ENCODE measurements around the gene MMP1. TPM values are rescaled to one million over a fixed set of nuclear protein-coding genes. Genes with fewer than 3 reads are reported as not detected.

MMP1 gene
- total RNA-seq, 1 donor from 2014 or later, result not detected

DNA sequence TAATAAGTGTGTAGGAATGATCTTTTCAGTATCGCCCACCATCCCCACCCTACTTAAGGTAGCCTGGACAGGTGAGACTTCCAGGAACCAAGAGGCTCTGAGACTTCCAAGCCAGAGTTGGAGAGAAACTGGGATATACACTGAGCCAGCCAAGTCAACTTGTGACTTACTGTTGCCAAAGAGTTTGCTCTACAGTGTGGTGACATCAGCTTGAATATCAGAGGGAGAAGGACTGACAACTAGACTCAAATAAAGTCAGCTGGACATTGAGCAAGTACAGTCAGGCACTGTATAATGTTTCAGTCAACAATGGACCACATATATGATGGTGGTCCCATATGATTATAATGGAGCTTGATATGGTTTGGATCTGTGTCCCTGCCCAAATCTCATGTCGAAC lies 16.3 kb downstream of the MMP1 start:
- TF ChIP-seq, protein P1, sequence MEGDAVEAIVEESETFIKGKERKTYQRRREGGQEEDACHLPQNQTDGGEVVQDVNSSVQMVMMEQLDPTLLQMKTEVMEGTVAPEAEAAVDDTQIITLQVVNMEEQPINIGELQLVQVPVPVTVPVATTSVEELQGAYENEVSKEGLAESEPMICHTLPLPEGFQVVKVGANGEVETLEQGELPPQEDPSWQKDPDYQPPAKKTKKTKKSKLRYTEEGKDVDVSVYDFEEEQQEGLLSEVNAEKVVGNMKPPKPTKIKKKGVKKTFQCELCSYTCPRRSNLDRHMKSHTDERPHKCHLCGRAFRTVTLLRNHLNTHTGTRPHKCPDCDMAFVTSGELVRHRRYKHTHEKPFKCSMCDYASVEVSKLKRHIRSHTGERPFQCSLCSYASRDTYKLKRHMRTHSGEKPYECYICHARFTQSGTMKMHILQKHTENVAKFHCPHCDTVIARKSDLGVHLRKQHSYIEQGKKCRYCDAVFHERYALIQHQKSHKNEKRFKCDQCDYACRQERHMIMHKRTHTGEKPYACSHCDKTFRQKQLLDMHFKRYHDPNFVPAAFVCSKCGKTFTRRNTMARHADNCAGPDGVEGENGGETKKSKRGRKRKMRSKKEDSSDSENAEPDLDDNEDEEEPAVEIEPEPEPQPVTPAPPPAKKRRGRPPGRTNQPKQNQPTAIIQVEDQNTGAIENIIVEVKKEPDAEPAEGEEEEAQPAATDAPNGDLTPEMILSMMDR (IDR thresholded peaks at IDR 0.05; ENCODE audit: partially characterized antibody, unreplicated experiment), result no peak
- no peaks in the 10 kb centered on the region for H3K9me3 Mint-ChIP-seq (ENCODE audit: unreplicated experiment)
- no peaks in the 10 kb centered on the region for H3K4me1 Mint-ChIP-seq (ENCODE audit: low read depth, unreplicated experiment)
- no peaks in the 10 kb centered on the region for H3K27me3 Mint-ChIP-seq (ENCODE audit: unreplicated experiment)
- H3K36me3 Mint-ChIP-seq (ENCODE audit: unreplicated experiment), result no peaks in the 10 kb centered on the region
- no peak overlapping the region for H3K27ac Mint-ChIP-seq (ENCODE audit: unreplicated experiment)
- no peak overlapping the region for H3K4me3 Mint-ChIP-seq (ENCODE audit: unreplicated experiment)
- no peak for DNase-seq

DNA sequence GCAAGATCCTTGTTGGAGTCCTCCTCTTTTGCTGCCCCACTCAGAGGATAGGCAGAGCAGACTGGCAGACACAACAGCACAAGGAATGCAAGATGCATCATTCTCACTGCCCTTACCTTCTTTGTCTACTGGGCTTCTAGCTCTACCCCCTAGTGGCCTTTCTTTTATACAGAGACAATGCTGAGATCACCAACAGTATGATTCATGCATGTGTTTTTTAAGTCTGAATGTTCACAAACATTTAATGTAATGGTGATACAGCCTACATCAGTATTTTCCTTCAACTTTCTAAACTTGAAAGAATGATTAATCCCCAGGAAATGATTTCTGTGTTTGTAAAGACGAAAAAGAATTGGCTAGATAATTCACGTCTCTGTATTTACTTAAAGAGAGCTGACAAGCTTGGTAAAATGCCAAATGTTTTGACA lies 17.5 kb downstream of the MMP1 start, which contains the start of gene MMP10:
Gene MMP10, minus strand, starts transcription at position 138 of the 428 bp plus-strand sequence. Its CDS starts 37 bp downstream, at position 101.
- no peaks in the 10 kb centered on the region for H3K27me3 Mint-ChIP-seq (ENCODE audit: unreplicated experiment)

DNA sequence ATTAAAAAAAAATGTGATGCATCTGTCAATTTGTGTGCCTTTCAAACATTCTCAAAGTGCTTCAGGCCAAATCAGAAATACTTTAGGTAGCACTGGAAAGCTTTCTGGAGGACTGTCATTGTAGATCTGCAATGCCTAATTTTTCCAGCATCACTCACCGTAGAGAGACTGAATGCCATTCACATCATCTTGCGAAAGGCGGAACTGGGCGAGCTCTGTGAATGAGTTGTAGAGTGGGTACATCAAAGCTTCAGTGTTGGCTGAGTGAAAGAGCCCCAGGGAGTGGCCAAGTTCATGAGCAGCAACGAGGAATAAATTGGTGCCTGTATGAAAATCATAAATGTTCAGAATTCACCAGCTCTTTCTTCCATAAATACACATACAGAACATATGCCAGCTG lies 21.5 kb downstream of the MMP1 start:
- TF ChIP-seq, protein P1 (IDR thresholded peaks at IDR 0.05; ENCODE audit: partially characterized antibody, unreplicated experiment), result no peak
- H3K36me3 Mint-ChIP-seq (ENCODE audit: unreplicated experiment), result no peaks in the 10 kb centered on the region
- no peaks in the 10 kb centered on the region for H3K4me1 Mint-ChIP-seq (ENCODE audit: low read depth, unreplicated experiment)
- H3K9me3 Mint-ChIP-seq (ENCODE audit: unreplicated experiment), result no peaks in the 10 kb centered on the region
- no peak overlapping the region for H3K4me3 Mint-ChIP-seq (ENCODE audit: unreplicated experiment)
- H3K27me3 Mint-ChIP-seq (ENCODE audit: unreplicated experiment), result no peaks in the 10 kb centered on the region
- no peak overlapping the region for H3K27ac Mint-ChIP-seq (ENCODE audit: unreplicated experiment)
- DNase-seq, result no peak

More for the DNA sequence above, 17.5 kb downstream of the MMP1 start, which contains the start of gene MMP10:
- Mint-ChIP-seq H3K4me3 (ENCODE audit: unreplicated experiment) (no peak within 1 kb of the TSS), H3K27ac (ENCODE audit: unreplicated experiment) (no peak within 1 kb of the TSS), H3K4me1 (ENCODE audit: low read depth, unreplicated experiment) (no peaks in the 10 kb centered on the region), H3K36me3 (ENCODE audit: unreplicated experiment) (no peaks in the 10 kb centered on the region), H3K9me3 (ENCODE audit: unreplicated experiment) (no peaks in the 10 kb centered on the region)
- no peak for DNase-seq
- TF ChIP-seq, protein P1 (IDR thresholded peaks at IDR 0.05; ENCODE audit: partially characterized antibody, unreplicated experiment), result peak; percentile 44

DNA sequence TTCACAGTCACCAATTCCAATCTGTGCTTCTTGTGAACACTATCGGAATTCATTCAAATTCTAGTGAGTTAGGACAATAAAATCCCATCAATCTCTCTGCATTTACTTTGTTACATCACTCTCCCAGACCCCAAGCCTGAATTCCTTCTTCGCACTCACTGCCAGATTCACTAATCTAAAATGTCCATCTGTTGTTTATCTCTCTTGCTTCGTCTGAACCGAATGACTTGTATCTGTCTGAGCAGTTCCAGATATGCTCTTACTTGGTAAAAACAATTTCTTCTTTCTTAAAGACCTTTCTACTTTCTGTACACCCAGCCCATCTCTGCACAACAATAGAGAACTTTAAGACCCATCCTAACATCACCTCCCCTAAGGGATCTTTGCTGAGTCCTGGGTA lies 24.6 kb downstream of the MMP1 start:
- Mint-ChIP-seq H3K27me3 (ENCODE audit: unreplicated experiment) (no peaks in the 10 kb centered on the region), H3K4me1 (ENCODE audit: low read depth, unreplicated experiment) (no peaks in the 10 kb centered on the region), H3K27ac (ENCODE audit: unreplicated experiment) (no peak overlapping the region), H3K9me3 (ENCODE audit: unreplicated experiment) (peaks cover 1% of the 10 kb centered on the region), H3K36me3 (ENCODE audit: unreplicated experiment) (no peaks in the 10 kb centered on the region), H3K4me3 (ENCODE audit: unreplicated experiment) (no peak overlapping the region)
- TF ChIP-seq, protein P1 (IDR thresholded peaks at IDR 0.05; ENCODE audit: partially characterized antibody, unreplicated experiment), result no peak
- no peak for DNase-seq

DNA sequence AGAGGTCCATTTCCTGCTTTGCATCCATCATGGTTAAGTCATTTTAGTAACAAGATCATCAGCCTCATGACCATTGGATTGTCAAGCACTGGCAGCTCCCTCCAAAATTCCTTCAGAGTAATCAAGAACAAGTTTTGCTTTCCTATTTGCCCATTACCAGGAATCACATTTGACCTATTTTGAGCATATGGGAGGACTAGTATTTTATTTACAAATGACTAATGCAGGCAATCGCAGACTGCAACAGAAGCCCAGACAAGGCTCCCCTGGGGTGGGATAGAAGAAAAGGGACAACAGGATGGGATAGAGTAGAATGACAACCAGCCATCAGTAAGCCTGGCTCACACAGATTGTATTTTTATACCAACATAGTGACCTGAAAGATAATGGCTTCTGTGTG lies 26.6 kb downstream of the MMP1 start:
- no peaks in the 10 kb centered on the region for H3K36me3 Mint-ChIP-seq (ENCODE audit: unreplicated experiment)
- H3K27ac Mint-ChIP-seq (ENCODE audit: unreplicated experiment), result no peak overlapping the region
- H3K4me3 Mint-ChIP-seq (ENCODE audit: unreplicated experiment), result no peak overlapping the region
- TF ChIP-seq, protein P1 (IDR thresholded peaks at IDR 0.05; ENCODE audit: partially characterized antibody, unreplicated experiment), result no peak
- H3K4me1 Mint-ChIP-seq (ENCODE audit: low read depth, unreplicated experiment), result no peaks in the 10 kb centered on the region
- DNase-seq, result no peak
- no peaks in the 10 kb centered on the region for H3K27me3 Mint-ChIP-seq (ENCODE audit: unreplicated experiment)
- H3K9me3 Mint-ChIP-seq (ENCODE audit: unreplicated experiment), result peaks cover 1% of the 10 kb centered on the region

All from glutamatergic neuron (in vitro differentiated cells).